GM18909 (cell line): ENCODE data around the gene PAXX.

Experiments used
- ATAC-seq: cut with Tn5 transposase; IDR thresholded peaks from one replicate; pipeline ENCODE4 v1.9.1; 2021; ENCODE audit warnings: mild to moderate bottlenecking; ENCODE audit not compliant: unreplicated experiment, poor library complexity

PAXX gene

GRCh38 chr9:137015540-137015930 lies 23.3 kb downstream of the PAXX start:
- no peak for ATAC-seq

GRCh38 chr9:137015976-137016375 lies 23.8 kb downstream of the PAXX start:
- ATAC-seq: no peak

- ATAC-seq: no peak
Measured at GRCh38 chr9:137016436-137016835, 24.2 kb downstream of the PAXX start.

GRCh38 chr9:137017071-137017470 lies 24.8 kb downstream of the PAXX start:
- ATAC-seq: no peak

GRCh38 chr9:137017791-137018497 lies 25.7 kb downstream of the PAXX start:
- ATAC-seq: no peak

- no peak for ATAC-seq
Measured at GRCh38 chr9:137018761-137019559, 26.7 kb downstream of the PAXX start.

GRCh38 chr9:137019891-137020683 lies 27.9 kb downstream of the PAXX start:
- ATAC-seq: no peak

GRCh38 chr9:137020771-137021567 lies 28.7 kb downstream of the PAXX start:
- ATAC-seq: no peak

GRCh38 chr9:137021568-137021978 lies 29.4 kb downstream of the PAXX start:
- ATAC-seq: no peak

- no peak for ATAC-seq
Measured at GRCh38 chr9:137021979-137022661, 29.9 kb downstream of the PAXX start.

- ATAC-seq: no peak
Measured at GRCh38 chr9:137022662-137023008, 30.4 kb downstream of the PAXX start.

- ATAC-seq: no peak
Measured at GRCh38 chr9:137023157-137023556, 30.9 kb downstream of the PAXX start.

- no peak for ATAC-seq
Measured at GRCh38 chr9:137023583-137023991, 31.4 kb downstream of the PAXX start.

- no peak for ATAC-seq
Measured at GRCh38 chr9:137025517-137025966, 33.3 kb downstream of the PAXX start.

- no peak for ATAC-seq
Measured at GRCh38 chr9:137026384-137026783, 34.2 kb downstream of the PAXX start.

- ATAC-seq: no peak
Measured at GRCh38 chr9:137026828-137027227, 34.6 kb downstream of the PAXX start.

- ATAC-seq: no peak
Measured at GRCh38 chr9:137027369-137028262, 35.4 kb downstream of the PAXX start, which contains the start of gene ABCA2. Gene ABCA2, minus strand, starts transcription at chr9:137028237. Its CDS starts 97 bp downstream, at chr9:137028140.

- ATAC-seq: peak; percentile 36
Measured at GRCh38 chr9:137028263-137029057, 36.2 kb downstream of the PAXX start.
